ENCODE results near the gene SIAE.
A peak's percentile ranks its signal among the peaks of the same experiment; 100 is the strongest.
"Not testable (repeated sequence)": the region's sequence is repeated elsewhere in the genome, so short reads cannot be mapped to it uniquely, and the experiment has no call there.

SIAE gene

DNA sequence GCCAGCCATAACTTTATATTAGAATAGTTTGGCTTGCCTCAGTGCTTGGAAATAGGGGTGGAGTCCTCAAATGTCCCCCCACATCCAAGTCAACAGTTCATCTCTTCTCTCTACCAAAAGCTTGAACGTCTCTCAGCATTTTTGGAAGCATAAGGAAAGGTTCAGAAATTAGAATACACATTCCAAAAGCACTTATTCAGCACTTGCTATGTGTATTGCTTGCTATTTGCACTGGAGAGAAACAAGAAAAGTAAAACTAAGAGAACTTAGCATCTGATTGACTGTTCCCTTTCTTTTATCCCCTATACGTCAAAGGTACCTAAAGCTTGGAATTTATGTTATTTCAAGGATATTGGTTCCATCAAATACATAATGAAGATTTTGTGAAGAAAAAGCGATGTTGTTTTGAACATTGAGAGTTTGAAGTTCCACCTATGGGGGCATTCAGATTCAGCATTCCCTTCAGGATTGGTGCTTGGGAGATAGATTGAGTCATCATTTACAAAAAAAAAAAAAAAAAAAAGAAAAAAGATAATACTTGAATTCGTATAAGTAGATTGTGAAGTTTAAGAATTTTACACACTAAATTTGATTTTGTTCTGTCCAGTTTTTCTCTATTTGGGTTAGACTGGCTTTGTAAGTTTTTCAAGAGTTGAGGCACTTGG is 49.5 kb downstream of the SIAE start:
- no peak for DNase-seq (ENCODE audit: low read depth)

DNA sequence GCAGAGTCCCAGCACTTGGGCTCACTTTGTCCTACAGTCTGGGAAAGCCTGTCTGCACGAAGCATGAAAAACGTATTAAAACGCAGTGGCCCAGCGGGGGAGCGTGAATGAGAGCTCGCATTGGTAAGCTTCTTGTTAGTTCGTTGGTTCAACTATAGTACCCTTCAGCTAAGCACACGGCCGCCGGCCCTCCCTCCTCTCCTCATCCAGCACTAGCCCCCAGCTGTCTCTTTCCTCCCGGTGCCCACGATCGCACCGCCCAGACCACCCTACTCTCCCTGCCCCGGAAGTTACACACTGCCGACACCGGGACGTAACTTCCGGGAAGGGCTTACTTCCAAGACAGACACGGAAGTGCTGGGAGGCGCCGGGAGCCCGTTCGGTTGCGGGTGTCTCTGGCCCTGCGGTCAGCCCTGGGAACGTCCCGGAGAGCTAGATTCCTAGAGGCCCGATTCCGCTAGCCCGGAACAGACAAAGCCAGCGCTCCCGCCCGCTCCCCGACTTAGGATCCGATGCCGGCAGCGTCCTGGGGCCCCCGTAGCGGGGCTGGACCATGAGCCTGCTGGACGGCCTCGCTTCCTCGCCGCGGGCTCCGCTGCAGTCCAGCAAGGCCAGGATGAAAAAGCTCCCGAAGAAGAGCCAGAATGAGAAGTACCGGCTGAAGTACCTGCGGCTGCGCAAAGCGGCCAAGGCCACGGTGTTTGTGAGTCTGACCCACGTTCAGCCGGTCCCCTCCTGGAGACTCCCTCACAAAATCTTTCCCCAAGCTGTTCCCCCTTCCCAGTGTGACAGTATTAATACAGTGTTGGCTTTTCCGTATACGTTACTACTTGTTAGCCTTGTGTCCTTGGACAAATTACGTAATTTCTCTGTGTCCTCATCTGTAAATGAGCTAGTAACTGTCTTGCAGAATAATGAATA is 50.7 kb downstream of the SIAE start, which contains the start of gene TBRG1:
TBRG1 (plus strand) TSS at position 334 of the 921 bp plus-strand sequence; CDS start at position 554, 220 bp downstream.
- peak; percentile 85 for DNase-seq (ENCODE audit: low read depth)

DNA sequence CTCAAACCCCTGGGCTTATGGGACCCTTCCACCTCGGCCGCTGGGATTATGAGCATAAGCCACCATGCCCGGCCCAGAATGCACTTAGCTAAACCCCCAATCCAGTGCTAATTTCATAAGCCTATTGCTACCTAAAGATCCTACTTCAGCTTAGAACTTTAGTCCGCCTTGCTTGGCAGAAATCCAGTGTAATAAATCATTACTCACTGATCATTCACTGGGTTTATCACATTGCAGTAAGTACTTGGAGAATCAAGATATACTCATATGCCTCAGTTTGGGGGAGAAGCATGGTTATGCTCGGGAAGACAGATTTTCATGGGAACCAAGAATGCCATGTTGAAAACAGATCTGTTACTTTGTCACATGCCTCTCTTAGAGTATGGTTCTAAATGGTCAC is 54.7 kb downstream of the SIAE start:
- DNase-seq (ENCODE audit: low read depth) = no peak

DNA sequence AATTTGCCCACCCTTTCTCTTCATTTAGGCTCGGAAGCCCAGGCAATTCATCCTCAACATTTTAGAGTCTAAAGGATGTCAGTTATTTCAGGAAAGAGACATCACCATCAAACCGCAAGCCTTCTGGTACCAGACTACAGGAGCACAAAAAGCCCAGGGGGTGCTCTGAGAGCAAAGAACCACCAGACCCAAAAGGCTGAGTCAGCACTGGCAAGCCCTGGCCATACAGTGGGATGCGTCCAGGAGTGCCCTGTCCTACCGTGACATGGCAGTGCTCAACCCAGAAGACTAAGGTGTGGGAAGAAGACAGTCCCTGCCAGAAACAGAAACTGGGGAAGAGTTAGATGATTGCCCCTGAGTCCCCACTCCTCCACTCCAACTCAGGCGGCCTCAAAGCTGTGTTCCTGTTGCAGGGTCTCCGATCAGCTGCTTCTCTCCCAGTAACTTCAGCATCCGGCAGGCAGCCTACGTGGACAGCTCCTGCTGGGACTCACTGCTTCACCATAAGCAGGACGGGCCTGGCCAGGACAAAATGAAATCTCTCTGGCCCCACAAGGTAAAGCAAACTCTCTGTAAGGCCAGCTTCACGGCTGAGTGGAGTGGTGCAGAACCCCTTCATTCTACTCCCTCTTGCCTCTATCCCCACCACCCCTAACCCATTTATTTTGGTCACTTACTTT is 60.8 kb downstream of the SIAE start:
- DNase-seq (ENCODE audit: low read depth) = no peak

DNA sequence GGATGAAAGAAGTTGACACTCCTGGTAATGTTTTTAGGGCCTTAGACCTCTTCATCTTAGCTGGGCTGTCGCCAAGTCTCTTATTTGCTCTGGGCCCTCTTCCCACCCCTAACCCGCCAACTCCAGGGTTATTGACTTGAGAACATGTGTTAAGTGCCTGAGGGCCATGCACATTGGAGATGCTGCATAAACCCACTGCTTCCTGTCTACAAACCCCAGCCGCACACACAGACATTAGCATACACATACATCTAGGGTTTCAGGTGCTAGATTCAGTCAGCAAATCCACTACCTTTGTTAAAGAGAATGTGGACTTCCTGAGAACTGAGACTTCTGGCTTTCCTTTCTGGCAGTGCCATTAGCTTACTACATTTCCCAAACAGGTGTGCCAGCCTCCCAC is 61.5 kb downstream of the SIAE start:
- DNase-seq (ENCODE audit: low read depth) = no peak

DNA sequence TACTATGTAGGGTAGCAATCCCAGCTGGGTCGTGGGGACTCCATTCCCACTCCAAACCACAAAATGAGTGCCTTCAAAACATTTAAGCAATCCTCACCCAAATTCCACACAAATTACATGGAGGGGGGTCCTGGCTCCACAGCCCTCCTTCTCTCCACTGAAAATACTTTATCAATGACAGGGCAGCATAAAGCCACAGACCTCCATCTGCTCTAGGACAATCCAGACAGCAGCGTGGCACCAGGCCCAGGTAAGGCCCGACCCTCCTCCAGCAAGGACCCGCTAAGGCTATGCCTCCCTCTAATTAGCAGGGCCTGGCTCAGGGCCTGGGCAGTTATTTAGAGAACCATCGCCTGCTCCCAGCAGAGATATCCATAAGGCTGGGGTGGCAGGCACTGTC is 62.5 kb downstream of the SIAE start, which contains the start of gene PANX3:
PANX3 (plus strand) TSS at position 365 of the 400 bp plus-strand sequence. CDS start 129 bp downstream, outside the sequence.
- DNase-seq (ENCODE audit: low read depth) = no peak

DNA sequence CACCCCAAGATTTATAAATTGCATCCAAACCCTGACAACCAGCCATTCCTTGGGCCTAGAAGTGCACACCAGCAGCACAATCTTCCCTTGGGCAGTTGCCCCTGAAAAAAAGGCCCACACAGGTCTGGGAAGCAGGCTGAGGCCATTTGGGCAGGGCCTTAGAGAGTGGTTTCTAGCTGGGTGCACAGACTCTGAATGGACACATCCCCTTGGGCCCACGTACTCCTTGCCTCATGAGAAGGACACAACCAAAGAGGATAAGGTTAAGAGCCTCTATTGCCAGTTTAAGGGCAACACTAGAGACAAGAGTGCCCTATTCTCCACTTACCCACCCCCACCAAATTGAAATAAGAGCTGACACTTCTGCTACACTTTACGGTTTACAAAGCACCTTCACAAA is 63.2 kb downstream of the SIAE start:
- no peak for DNase-seq (ENCODE audit: low read depth)

DNA sequence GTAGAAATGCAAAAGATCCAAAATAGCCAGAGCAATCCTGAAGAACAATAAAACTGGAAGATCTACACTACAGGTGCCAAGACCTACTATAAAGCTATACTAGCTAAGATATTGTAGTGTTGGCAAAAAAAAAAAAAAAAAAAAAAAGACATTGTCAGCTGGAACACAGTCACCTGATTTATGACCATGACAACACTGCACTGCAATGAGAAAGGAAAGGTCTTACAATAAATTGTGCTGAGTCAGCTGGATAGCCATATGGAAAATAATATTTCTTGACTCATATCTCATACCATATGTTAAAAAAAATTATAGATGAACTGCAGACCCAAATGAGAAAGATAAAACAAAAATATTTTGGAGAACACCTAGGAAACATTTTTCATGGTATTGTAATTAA is 65.4 kb downstream of the SIAE start:
- DNase-seq (ENCODE audit: low read depth) = no peak

DNA sequence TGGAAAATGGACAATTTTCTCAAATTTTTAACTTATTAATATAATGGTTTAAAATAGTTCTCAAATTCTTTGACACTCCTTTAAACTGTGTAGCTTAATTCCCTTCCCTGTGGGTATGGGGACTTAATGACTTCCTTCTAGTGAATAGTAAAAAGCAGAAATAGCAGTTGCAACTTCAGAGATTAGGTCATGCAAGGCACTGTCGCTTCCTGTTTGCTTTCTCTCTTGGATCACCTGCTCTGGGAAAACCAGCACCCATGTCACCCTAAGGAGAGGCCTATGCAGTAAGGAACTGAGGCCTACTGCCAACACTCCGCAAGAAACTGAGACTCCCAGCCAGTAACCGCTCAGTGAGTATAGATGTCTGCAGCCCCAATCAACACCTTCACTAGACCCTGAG is 67.8 kb downstream of the SIAE start:
- no peak for DNase-seq (ENCODE audit: low read depth)

DNA sequence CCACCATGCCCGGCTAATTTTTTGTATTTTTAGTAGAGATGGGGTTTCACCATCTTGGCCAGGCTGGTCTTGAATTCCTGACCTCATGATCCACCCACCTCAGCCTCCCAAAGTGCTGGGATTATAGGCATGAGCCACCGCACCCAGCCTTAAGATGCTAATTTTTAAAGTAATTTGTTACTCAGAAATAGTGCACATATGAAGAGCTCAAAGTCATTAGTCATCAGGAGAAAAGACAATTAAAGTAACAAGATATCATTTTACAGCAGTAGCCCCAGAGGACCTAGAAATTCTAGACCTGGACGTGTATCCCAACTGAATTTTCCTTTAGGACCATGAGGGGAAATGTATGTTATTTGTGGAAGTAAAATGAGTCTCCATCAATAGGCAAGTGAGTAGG is 70.8 kb downstream of the SIAE start:
- DNase-seq (ENCODE audit: low read depth) = not testable (repeated sequence)

DNA sequence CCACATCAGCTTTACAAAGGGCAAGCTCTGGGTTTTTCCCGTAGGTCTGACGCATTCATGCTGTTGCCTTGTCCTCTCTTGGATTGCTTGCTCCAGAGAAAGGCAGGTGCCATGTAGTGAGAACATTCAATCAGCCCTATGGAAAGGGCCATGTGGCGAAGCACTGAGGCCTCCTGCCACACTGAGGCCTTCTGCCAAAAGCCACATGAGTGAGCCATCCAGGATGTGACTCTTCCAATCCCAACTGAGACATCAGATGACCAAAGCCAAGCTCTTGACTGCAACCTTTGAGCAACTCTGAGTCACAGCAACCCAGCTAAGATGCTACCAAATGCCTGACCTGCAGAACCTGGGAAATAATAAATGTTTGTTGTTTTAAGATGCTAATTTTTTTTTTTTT is 71.3 kb downstream of the SIAE start:
- no peak for DNase-seq (ENCODE audit: low read depth)

DNA sequence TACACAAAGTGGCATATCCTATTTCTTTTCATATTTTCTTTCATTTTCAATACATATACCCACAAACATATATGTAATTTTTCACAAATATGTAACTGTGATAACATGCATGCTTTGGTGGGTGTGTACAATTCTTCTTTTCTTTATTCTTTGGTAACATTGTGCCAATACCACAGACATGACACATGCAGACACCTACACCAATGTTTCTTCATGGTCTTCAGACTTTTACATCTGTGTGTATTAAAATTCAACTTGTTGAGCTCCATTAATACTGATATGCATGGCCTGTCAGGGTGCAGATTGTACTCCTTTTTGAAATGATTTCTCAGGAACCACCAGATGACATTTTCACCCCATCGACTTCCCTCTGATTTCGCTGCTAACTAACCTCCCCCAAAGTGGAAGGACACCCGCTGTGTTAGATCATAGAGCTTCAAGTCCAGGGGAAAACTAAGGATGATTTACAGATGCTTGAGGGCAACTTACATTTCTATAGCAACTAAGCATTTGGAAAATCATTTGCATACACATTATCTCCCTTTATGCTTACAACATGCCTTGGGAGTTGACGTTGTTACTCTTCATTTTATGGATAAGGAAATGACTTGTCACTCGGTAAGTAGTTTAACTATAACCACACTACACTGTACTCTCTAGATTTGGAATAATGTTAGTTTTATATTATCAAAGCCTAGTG is 72.8 kb downstream of the SIAE start:
- DNase-seq (ENCODE audit: low read depth) = no peak

DNA sequence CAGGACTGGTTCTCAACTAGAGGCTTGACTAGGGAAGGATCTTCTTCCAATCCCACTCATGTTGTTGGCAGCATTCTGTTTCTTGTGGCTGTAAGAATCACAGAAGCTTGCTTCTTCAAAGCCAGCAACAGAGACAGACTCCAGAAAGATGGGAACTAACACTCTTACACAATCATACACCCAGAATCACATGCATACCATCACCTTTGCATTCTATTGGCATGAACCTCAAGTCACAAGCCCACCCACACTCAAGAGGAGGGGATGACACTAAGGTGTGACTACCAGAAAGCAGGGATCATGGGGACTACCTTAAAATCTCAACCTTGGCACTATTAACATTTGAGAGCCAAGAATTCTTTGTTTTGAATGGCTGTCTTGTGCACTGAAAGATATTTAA is 75.9 kb downstream of the SIAE start:
- DNase-seq (ENCODE audit: low read depth) = no peak

DNA sequence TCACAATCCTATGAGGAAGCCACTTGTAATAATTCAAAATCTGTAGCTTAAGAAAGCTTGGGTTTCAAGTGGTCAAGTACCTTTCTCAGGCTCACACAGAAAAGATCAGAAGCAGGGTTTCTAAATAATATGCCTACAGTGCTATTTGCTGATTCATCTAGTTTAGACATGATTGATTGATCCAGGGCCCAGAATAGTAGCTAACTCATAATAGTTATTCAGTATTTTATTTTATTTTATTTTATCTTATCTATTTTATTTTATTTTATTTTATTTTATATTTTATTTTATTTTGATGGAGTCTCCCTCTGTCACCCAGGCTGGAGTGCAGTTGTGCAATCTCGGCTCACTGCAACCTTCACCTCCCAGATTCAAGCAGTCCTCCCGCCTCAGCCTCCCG is 78.2 kb downstream of the SIAE start:
- DNase-seq (ENCODE audit: low read depth) = no peak

DNA sequence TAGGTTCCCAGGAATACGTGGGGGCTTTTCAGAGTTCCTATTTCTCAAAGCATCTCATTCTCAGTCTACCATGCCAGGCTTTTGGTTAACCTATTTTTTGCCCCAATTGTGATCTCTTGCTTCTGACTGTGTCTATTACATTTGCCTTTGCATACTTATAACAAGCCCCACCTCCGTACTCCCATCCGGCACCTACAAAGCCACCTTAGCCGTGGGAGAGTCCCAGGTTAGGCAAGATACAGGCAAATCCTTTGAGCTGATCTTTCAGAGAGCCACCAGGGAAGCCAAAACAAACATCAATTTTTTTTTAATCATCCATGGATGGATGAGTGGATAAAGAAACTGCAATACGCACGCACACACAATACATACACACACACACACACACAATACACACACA is 80.9 kb downstream of the SIAE start:
- DNase-seq (ENCODE audit: low read depth) = no peak

DNA sequence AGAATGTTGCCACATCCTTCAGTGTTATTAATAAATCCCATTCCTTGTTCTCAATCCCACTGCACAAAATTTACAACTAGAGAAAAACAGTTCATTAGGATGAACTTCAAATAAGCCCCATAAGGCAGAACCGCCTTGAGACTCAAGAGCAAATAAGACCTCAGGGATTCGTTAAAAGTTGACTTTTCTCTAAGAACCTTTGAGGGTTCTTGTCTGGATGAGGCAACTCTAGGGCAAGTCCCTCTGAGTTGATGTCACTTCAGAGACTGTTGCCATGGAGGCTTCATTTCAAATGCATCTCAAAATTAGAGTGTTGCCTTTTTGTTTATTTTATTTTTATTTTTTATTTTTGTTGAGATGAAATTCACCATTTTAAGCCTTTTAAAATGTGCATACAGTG is 82.1 kb downstream of the SIAE start:
- DNase-seq (ENCODE audit: low read depth) = no peak

DNA sequence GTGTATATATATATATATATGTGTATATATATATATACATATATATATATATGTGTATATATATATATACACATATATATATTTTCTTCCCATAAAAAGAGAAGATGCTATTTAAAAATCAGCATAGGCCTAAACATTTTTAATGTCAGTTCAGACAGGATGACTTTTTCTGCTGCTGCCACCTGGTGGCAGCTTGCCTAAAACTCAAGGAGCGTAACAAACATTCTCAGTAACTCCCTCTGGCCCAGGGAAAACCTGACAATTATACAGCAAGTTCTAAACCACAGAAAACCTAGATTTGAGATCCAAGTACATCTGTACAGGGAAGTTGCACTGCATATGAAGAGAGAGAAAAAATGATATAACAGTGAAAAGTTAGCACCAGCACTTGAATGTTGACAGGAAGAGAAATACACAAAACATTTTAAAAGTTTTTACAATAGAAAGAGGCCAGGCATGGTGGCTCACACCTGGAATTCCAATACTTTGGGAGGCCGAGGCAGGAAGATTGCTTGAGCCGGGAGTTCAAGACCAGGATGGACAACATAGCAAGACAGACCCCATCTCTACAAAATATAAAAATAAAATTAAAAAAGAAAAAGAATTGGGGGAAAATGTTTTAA is 87.2 kb downstream of the SIAE start:
- DNase-seq (ENCODE audit: low read depth) = peak; percentile 33

DNA sequence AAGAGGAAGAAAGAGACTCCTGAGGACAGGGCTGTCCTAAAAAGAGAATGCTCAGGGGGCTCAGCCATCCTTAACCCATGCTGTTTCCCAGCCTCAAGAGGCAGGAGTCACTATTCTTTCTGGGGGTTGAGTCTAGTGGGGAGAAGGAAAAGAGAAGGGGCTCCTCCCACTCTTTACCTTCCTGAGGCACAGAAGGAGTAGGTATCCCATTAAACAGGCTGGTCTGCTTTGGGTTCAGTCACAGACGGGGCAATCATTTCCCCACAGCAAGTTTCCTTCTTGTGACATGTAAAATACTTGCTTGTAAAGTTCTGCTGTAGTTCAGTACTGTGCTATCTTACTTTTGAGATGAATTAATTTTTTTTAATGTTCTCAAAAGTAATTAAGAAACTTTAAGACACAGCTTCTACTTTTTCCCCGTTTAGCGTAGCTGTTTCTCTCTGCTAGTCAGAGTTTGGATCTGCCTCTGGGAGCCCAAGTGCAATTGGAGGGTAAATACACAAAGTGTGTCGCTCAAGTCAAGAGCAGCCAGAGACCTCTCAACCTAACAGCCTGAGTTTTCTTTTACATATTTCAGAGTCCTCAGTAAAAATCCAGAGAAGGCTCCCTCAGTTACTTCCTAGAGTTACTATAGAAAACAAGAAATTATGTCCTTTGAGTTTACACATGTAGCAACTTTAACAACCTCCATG is 88.7 kb downstream of the SIAE start:
- no peak for DNase-seq (ENCODE audit: low read depth)

DNA sequence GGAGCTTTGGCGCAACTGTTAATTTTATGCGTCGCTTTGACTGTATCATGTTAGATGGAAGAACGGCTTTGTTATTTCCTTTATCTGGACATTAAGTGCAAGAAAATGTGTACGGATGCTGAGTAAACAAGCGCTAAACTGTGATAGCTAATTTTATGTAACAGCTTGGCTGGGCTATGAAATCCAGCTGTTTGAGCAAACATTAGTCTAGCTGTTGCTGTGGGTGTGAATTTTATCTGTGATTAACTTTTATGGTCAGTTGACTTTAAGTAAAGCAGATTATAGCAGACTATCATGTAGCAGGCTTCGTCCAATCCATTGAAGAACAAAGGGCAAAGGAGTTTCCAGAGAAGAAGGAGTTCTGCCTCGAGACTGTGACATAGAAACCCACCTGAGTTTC is 89.8 kb downstream of the SIAE start:
- no peak for DNase-seq (ENCODE audit: low read depth)
